Testis (tissue), 3 donors: ENCODE measurements around the gene UGGT2. TPM values are rescaled to one million over a fixed set of nuclear protein-coding genes. Genes with fewer than 3 reads are reported as not detected.
"Not testable (repeated sequence)": the region's sequence is repeated elsewhere in the genome, so short reads cannot be mapped to it uniquely, and the experiment has no call there.

Experiments
- DNase-seq: peaks from one replicate; pipeline ENCODE4 v3.0.0-alpha.2; 2019
- H3K27ac ChIP-seq, 2 donors: fragments of 200-600 bp; sonication (generic); one replicate each; pipeline ENCODE4 v1.5.1; 2019
- H3K27me3 ChIP-seq: fragments of 200-600 bp; sonication (generic); one replicate; pipeline ENCODE4 v1.5.1; 2019
- H3K36me3 ChIP-seq: fragments of 200-600 bp; sonication (generic); one replicate; pipeline ENCODE4 v1.5.1; 2017; ENCODE audit warnings: low read depth; ENCODE audit errors: missing control alignments
- H3K4me1 ChIP-seq: fragments of 200-600 bp; sonication (generic); one replicate; pipeline ENCODE4 v1.5.1; 2019
- H3K4me3 ChIP-seq, 2 donors: fragments of 200-600 bp; sonication (generic); one replicate each; pipeline ENCODE4 v1.5.1; 2017 to 2019
- H3K9me3 ChIP-seq: fragments of 200-600 bp; sonication (generic); one replicate; pipeline ENCODE4 v1.5.1; 2017
- POLR2A ChIP-seq: fragments of 450-650 bp; IDR thresholded peaks from one replicate; pipeline ENCODE4 v1.6.1; 2017; ENCODE audit warnings: antibody characterized with exemption, mild to moderate bottlenecking, moderate library complexity
- WGBS, 2 donors: methylation state at CpG; one replicate each; pipeline ENCODE4 v1.1.5; 2018; 5-methylcytosine and 5-hydroxymethylcytosine counted together
- intact Hi-C: fragments of 100-400 bp; cut with DNase I; formaldehyde crosslinking; loops from one replicate; pipeline ENCODE4 v1.15.1; 2023; ENCODE audit warnings: low total_unique reads
- polyA plus RNA-seq: library from polyadenylated mRNA; stranded (reverse); fragments of 350-450 nt; fragmentation: Illumina TruSeq; extraction: RNeasy Lipid Tissue Mini Kit (QIAGEN cat#74804); gene quantifications from one replicate; pipeline ENCODE4 v1.2.3, GENCODE V29; 2014; ENCODE audit warnings: low read depth, low replicate concordance; ENCODE audit not compliant: insufficient read depth
- total RNA-seq, 2 donors: library from RNA; depleted of rRNA; stranded (reverse); fragments of >200 nt; gene quantifications; one replicate each; pipeline ENCODE4 v1.2.3, GENCODE V29; 2016
- TF ChIP-seq, protein P1 (sequence below), 3 experiments: fragments of 450-650 bp in 2 of 3; fragments of 200-600 bp in 1 of 3; sonication (generic) in 1 of 3; IDR thresholded peaks; one replicate each; pipeline ENCODE4 v1.5.1; 2016 to 2019; ENCODE audit warnings: antibody characterized with exemption in 3 of 3, mild to moderate bottlenecking in 2 of 3, moderate library complexity in 1 of 3

The UGGT2 gene
- total and polyA plus RNA-seq, 3 donors from 2014 or later, result 24.6 to 62.6 (median 55.8) TPM

DNA sequence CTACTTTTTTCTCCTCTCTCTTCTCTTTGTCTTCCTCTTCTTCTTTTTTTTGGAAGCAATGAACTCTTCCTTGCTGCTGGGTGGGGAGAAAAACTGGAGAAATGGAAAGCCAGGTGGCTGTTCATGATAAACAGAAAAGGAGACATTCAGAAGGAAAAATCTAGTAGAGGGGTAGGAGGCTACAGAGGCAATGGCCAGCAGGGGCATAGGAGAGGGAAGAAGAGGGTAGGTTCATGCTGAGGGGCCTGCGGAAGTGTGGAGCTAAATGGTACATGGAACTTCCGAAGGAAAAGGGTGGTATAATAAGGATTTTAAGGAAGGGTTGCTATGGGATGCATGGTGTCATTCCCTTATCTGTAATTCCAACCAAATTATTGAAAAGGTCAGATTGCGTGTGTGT is 19.2 kb upstream of the UGGT2 start:
- no peaks in the 10 kb centered on the region for H3K27me3 ChIP-seq
- H3K27ac ChIP-seq, result no peak overlapping the region
- no peaks in the 10 kb centered on the region for H3K4me1 ChIP-seq
- WGBS, 2 donors, result 72 to 88% methylated on average over 3 of the region's 3 CpGs
- H3K4me3 ChIP-seq, result no peak overlapping the region
- H3K36me3 ChIP-seq, result no peaks in the 10 kb centered on the region
- H3K9me3 ChIP-seq, result no peaks in the 10 kb centered on the region
- intact Hi-C loops, result no loop called here
- DNase-seq, result no peak
- TF ChIP-seq, protein P1, sequence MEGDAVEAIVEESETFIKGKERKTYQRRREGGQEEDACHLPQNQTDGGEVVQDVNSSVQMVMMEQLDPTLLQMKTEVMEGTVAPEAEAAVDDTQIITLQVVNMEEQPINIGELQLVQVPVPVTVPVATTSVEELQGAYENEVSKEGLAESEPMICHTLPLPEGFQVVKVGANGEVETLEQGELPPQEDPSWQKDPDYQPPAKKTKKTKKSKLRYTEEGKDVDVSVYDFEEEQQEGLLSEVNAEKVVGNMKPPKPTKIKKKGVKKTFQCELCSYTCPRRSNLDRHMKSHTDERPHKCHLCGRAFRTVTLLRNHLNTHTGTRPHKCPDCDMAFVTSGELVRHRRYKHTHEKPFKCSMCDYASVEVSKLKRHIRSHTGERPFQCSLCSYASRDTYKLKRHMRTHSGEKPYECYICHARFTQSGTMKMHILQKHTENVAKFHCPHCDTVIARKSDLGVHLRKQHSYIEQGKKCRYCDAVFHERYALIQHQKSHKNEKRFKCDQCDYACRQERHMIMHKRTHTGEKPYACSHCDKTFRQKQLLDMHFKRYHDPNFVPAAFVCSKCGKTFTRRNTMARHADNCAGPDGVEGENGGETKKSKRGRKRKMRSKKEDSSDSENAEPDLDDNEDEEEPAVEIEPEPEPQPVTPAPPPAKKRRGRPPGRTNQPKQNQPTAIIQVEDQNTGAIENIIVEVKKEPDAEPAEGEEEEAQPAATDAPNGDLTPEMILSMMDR (IDR thresholded peaks at IDR 0.05), result no peak
- TF ChIP-seq POLR2A, result no peak

DNA sequence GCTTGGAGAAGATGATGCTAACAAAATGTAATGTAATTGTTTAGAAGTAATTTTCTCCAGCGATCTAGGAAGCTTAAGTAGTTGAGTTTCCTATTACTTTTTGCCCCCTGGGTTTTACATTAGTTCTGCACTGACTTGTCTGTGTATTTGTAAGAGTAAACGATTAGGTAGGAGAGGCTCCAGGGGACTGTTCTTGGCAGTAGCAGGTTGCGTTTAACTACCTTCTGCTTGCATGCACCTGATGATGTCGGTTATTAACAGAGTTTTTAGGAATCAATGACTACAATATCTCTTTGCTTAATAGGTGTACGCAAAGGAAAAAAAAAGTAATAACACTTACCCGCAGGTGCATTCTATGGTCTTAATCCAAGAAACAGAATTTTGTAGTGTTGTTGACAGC is 18.3 kb upstream of the UGGT2 start:
- no peaks in the 10 kb centered on the region for H3K27me3 ChIP-seq
- intact Hi-C loops, result no loop called here
- TF ChIP-seq, protein P1 (IDR thresholded peaks at IDR 0.05), result no peak
- TF ChIP-seq POLR2A, result no peak
- H3K4me1 ChIP-seq, result no peaks in the 10 kb centered on the region
- DNase-seq, result no peak
- no peak overlapping the region for H3K27ac ChIP-seq
- 82 to 92% methylated on average over 6 of the region's 6 CpGs for WGBS, 2 donors
- no peak overlapping the region for H3K4me3 ChIP-seq
- no peaks in the 10 kb centered on the region for H3K36me3 ChIP-seq
- H3K9me3 ChIP-seq, result no peaks in the 10 kb centered on the region

DNA sequence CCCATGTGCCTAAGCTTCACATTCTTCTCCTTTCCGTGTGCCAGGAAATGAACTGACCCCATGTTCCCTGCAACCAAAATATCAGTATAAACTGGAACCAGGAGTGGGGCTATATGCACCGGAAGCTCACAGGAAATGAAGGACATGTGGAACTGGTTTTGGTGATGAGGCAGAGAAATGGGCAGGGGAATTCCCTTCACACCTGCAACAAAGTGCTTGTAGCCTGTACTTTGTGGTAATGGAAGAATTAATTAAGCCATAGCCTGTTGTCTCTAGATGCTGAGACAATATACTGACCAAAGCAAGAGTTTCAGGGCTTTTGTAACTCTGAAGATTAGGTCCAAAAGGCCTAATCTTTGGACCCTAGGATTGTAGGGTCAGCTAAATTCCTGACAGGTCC is 15.5 kb upstream of the UGGT2 start:
- no peak overlapping the region for H3K27ac ChIP-seq
- no peak for DNase-seq
- intact Hi-C loops, result no loop called here
- H3K9me3 ChIP-seq, result no peaks in the 10 kb centered on the region
- 56 to 64% methylated on average over 2 of the region's 2 CpGs for WGBS, 2 donors
- H3K4me3 ChIP-seq, result no peak overlapping the region
- no peaks in the 10 kb centered on the region for H3K36me3 ChIP-seq
- H3K27me3 ChIP-seq, result no peaks in the 10 kb centered on the region
- no peaks in the 10 kb centered on the region for H3K4me1 ChIP-seq
- no peak for TF ChIP-seq POLR2A
- TF ChIP-seq, protein P1 (IDR thresholded peaks at IDR 0.05), result no peak

DNA sequence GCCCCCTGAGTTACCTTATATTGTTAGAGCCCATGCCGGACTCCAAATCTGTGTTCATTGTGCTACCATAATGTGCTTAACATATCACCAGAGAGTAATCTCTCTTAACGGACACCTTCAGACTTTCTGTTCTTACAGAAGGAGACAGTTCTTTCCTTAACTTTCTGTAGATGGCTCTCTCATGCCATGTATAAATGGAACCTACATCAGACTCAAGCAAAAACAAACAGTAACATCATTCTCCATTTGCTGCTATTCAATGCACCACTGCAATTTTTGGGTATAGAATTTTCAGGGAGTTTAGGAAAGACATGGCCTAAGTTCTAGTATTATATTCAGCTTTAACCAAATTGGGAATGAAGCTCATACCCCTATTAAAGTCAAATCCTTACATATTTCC is 12.6 kb upstream of the UGGT2 start:
- 71 to 75% methylated on average over 2 of the region's 2 CpGs for WGBS, 2 donors
- TF ChIP-seq, protein P1 (IDR thresholded peaks at IDR 0.05), result no peak
- no peak for TF ChIP-seq POLR2A
- Histone ChIP-seq H3K4me3 (no peak overlapping the region), H3K27me3 (no peaks in the 10 kb centered on the region), H3K4me1 (no peaks in the 10 kb centered on the region), H3K36me3 (no peaks in the 10 kb centered on the region), H3K27ac (no peak overlapping the region), H3K9me3 (no peaks in the 10 kb centered on the region)
- no peak for DNase-seq
- intact Hi-C loops, result no loop called here

DNA sequence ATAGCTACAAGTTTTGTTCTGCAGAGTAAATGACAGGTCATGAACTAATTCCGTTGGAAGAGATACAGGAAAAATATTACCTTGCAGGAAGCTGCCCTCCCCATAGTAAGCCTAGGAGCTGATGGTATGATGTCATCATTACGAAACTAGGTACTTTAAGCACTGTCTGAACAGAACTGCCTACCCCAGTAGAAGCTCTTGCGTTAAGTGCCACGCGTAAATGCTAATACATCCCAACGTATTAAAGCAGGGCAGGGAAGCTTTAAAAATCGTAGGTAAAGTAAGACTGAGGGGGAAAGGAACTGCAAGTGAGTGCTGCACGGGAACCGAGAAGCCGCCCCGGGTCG is 572 bp downstream of the UGGT2 start:
- intact Hi-C loops, result no loop called here
- no peak for DNase-seq
- H3K4me1 ChIP-seq, result no peaks in the 10 kb centered on the region

DNA sequence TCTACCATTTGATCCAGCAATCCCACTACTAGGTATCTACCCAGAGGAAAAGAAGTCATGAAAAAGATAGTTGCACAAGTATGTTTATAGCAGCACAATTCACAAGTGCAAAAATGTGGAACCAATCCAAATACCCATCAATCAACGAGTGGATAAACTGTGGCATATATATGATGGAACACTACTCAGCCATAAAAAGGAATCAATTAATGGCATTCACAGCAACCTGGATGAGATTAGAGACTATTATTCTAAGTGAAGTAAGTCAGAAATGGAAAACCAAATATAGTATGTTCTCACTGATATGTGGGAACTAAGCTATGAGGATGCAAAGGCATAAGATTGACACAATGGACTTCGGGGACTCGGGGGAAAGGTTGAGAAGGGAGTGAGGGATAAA is 1.3 kb downstream of the UGGT2 start:
- 44 to 81% methylated on average over 3 of the region's 3 CpGs for WGBS, 2 donors
- H3K9me3 ChIP-seq, H3K27ac ChIP-seq, H3K4me3 ChIP-seq, H3K36me3 ChIP-seq, H3K27me3 ChIP-seq, intact Hi-C loops, H3K4me1 ChIP-seq, DNase-seq: not testable (repeated sequence)

More for the DNA sequence above, 572 bp downstream of the UGGT2 start:
- 0 to 1% methylated on average over 12 of the region's 12 CpGs for WGBS, 2 donors
- H3K36me3 ChIP-seq, result no peaks in the 10 kb centered on the region
- no peaks in the 10 kb centered on the region for H3K9me3 ChIP-seq
- H3K4me3 ChIP-seq, result peak overlapping the region; percentile 93 to 94
- H3K27me3 ChIP-seq, result no peaks in the 10 kb centered on the region
- no peak for TF ChIP-seq POLR2A
- peak overlapping the region; percentile 45 to 88 for H3K27ac ChIP-seq

DNA sequence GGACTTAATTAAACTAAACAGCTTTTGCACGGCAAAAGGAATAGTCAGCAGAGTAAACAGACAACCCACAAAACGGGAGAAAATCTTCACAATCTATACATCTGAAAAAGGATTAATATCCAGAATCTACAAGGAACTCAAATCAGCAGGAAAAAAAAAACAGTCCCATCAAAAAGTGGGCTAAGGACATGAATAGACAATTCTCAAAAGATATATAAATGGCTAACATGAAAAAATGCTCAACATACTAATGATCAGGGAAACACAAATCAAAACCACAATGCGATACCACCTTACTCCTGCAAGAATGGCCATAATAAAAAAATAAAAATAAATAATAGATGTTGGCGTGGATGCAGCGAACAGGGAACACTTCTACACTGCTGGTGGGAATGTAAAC is 1.7 kb downstream of the UGGT2 start:
- H3K36me3 ChIP-seq, H3K9me3 ChIP-seq, DNase-seq, H3K4me3 ChIP-seq, H3K27ac ChIP-seq, H3K27me3 ChIP-seq, H3K4me1 ChIP-seq, intact Hi-C loops: not testable (repeated sequence)
- WGBS, 2 donors, result 74 to 84% methylated on average over 5 of the region's 5 CpGs

DNA sequence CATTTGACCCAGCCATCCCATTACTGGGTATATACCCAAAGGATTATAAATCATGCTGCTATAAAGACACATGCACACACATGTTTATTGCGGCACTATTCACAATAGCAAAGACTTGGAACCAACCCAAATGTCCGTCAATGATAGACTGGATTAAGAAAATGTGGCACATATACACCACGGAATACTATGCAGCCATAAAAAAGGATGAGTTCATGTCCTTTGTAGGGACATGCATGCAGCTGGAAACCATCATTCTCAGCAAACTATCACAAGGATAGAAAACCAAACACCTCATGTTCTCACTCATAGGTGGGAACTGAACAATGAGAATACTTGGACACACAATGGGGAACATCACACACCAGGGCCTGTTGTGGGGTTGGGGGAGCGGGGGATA is 2.2 kb downstream of the UGGT2 start:
- WGBS, 2 donors, result 97 to 100% methylated on average over 4 of the region's 4 CpGs
- H3K27ac ChIP-seq, H3K36me3 ChIP-seq, H3K4me1 ChIP-seq, H3K4me3 ChIP-seq, DNase-seq, intact Hi-C loops, H3K9me3 ChIP-seq, H3K27me3 ChIP-seq: not testable (repeated sequence)
